H1 (cell line): ENCODE measurements around the gene OBP2B. TPM values are rescaled to one million over a fixed set of nuclear protein-coding genes. Genes with fewer than 3 reads are reported as not detected.

ENCODE experiments used
- CTCF ChIA-PET: fragments of 300-600 bp; sonication (Branson Sonifier 250); formaldehyde crosslinking; loops from one replicate; lab custom pipeline; 2021; ENCODE audit not compliant: partially characterized antibody; lab: Charles Lee
- POLR2A ChIA-PET: fragments of 300-600 bp; sonication (Branson Sonifier 250); formaldehyde crosslinking; loops from one replicate; lab custom pipeline; 2021; ENCODE audit warnings: inconsistent platforms; ENCODE audit not compliant: partially characterized antibody; lab: Charles Lee
- DNase-seq, 2 experiments: peaks; one replicate each; pipeline versions ENCODE4 v3.0.0 to v3.0.0-alpha.2; 2010 to 2022; ENCODE audit warnings: low spot score in 2 of 2, low read depth in 1 of 2, mixed read lengths in 1 of 2
- FAIRE-seq: peaks from 2 replicates; lab custom pipeline; 2011; peaks lifted over from hg19 to GRCh38; lab: Jason Lieb, UNC
- H2AFZ ChIP-seq: 2 replicates; pipeline ENCODE4 v1.8.1; 2012; ENCODE audit warnings: low read length, inconsistent platforms
- H2AK5ac ChIP-seq: 2 replicates; pipeline ENCODE4 v1.6.1; 2013; ENCODE audit warnings: low read depth, low read length
- H2BK120ac ChIP-seq: replicated peaks from 2 replicates; pipeline ENCODE3; 2013; ENCODE audit warnings: low read depth, low read length, inconsistent platforms
- H2BK12ac ChIP-seq: 2 replicates; pipeline ENCODE4 v1.6.1; 2013; ENCODE audit warnings: low read depth, low read length
- H2BK15ac ChIP-seq: 2 replicates; pipeline ENCODE4 v1.6.1; 2013; ENCODE audit warnings: low read length
- H2BK20ac ChIP-seq: 2 replicates; pipeline ENCODE4 v1.6.1; 2013; ENCODE audit warnings: low read length
- H2BK5ac ChIP-seq: 2 replicates; pipeline ENCODE4 v1.6.1; 2013; ENCODE audit warnings: low read depth, low read length
- H3K14ac ChIP-seq: 2 replicates; pipeline ENCODE4 v1.6.1; 2013; ENCODE audit warnings: inconsistent platforms; ENCODE audit not compliant: insufficient read length
- H3K18ac ChIP-seq: 2 replicates; pipeline ENCODE4 v1.6.1; 2013; ENCODE audit warnings: low read length; ENCODE audit errors: extremely low read depth
- H3K23ac ChIP-seq: 2 replicates; pipeline ENCODE4 v1.6.1; 2013; ENCODE audit warnings: inconsistent platforms; ENCODE audit not compliant: insufficient read length
- H3K23me2 ChIP-seq: 2 replicates; pipeline ENCODE4 v1.6.1; 2013; ENCODE audit warnings: low read depth, low read length
- H3K27ac ChIP-seq: 2 replicates; pipeline ENCODE4 v1.6.1; 2011; ENCODE audit warnings: low read depth, low read length, inconsistent platforms
- H3K27me3 ChIP-seq, 4 experiments: replicated peaks in 1 of 4; 1 replicate in 1 of 4; 2 replicates in 3 of 4; pipeline versions ENCODE4 v1.6.1 to v1.8.1; 2011 to 2013; ENCODE audit warnings: low read length in 3 of 4, mild to moderate bottlenecking in 3 of 4, inconsistent platforms in 2 of 4, mixed read lengths in 2 of 4, moderate library complexity in 1 of 4; ENCODE audit not compliant: control insufficient read depth in 3 of 4, insufficient read depth in 3 of 4; ENCODE audit errors: extremely low read depth in 1 of 4
- H3K36me3 ChIP-seq, 4 experiments: 2 replicates each; pipeline versions ENCODE4 v1.6.1 to v1.8.1; 2011 to 2013; ENCODE audit warnings: mild to moderate bottlenecking in 4 of 4, low read length in 3 of 4, moderate library complexity in 2 of 4, control low read depth in 1 of 4, inconsistent platforms in 1 of 4; ENCODE audit not compliant: insufficient read depth in 4 of 4, control insufficient read depth in 2 of 4
- H3K4ac ChIP-seq: replicated peaks from 2 replicates; pipeline ENCODE3; 2013; ENCODE audit warnings: low read length, low read depth, mixed read lengths, inconsistent platforms; ENCODE audit not compliant: insufficient read length
- H3K4me1 ChIP-seq, 4 experiments: replicated peaks in 1 of 4; 1 replicate in 1 of 4; 2 replicates in 3 of 4; pipeline versions ENCODE4 v1.6.1 to v1.8.1; 2011 to 2013; ENCODE audit warnings: low read length in 3 of 4, inconsistent platforms in 2 of 4, mixed read lengths in 1 of 4; ENCODE audit not compliant: insufficient read depth in 4 of 4, control insufficient read depth in 3 of 4
- H3K4me2 ChIP-seq, 2 experiments: 2 replicates each; pipeline versions ENCODE4 v1.6.1 to v1.8.1; 2011 to 2013; ENCODE audit warnings: low read depth in 2 of 2, low read length in 2 of 2, control low read depth in 1 of 2, inconsistent platforms in 1 of 2, mild to moderate bottlenecking in 1 of 2; ENCODE audit not compliant: insufficient read depth in 1 of 2
- H3K4me3 ChIP-seq, 4 experiments: fragments of 200-600, 300-600 bp in 1 of 4; sonication (generic), shearing (Covaris generic), sonication (Bioruptor Twin) in 1 of 4; 2 replicates each; pipeline versions ENCODE4 v1.5.1 to v1.8.1; 2011 to 2016; ENCODE audit warnings: low read length in 4 of 4, low read depth in 3 of 4, control low read depth in 2 of 4, inconsistent platforms in 2 of 4, mild to moderate bottlenecking in 2 of 4, mixed read lengths in 1 of 4, moderate library complexity in 1 of 4; ENCODE audit not compliant: insufficient read depth in 2 of 4; ENCODE audit errors: extremely low read depth in 1 of 4
- H3K56ac ChIP-seq: replicated peaks from 2 replicates; pipeline ENCODE3; 2013; ENCODE audit warnings: low read depth, mild to moderate bottlenecking, mixed read lengths, low read length, inconsistent platforms; ENCODE audit not compliant: insufficient read length
- H3K79me1 ChIP-seq: 2 replicates; pipeline ENCODE4 v1.6.1; 2013; ENCODE audit warnings: low read depth, low read length, control low read depth
- H3K79me2 ChIP-seq, 2 experiments: 2 replicates each; pipeline versions ENCODE4 v1.6.1 to v1.8.1; 2012 to 2013; ENCODE audit warnings: low read length in 2 of 2, mild to moderate bottlenecking in 2 of 2, inconsistent platforms in 1 of 2; ENCODE audit not compliant: insufficient read depth in 2 of 2, control insufficient read depth in 1 of 2
- H3K9ac ChIP-seq, 4 experiments: replicated peaks in 1 of 4; 1 replicate in 1 of 4; 2 replicates in 3 of 4; pipeline versions ENCODE4 v1.6.1 to v1.8.1; 2011 to 2013; ENCODE audit warnings: low read depth in 3 of 4, low read length in 3 of 4, control low read depth in 2 of 4, mild to moderate bottlenecking in 2 of 4, moderate library complexity in 2 of 4, inconsistent platforms in 1 of 4; ENCODE audit errors: extremely low read depth in 1 of 4
- H3K9me3 ChIP-seq, 2 experiments: 2 replicates each; pipeline versions ENCODE4 v1.6.1 to v1.8.1; 2012 to 2013; ENCODE audit warnings: mild to moderate bottlenecking in 2 of 2, moderate library complexity in 2 of 2, control low read depth in 1 of 2, inconsistent platforms in 1 of 2, low read depth in 1 of 2, low read length in 1 of 2, mixed read lengths in 1 of 2; ENCODE audit not compliant: insufficient read depth in 2 of 2
- H4K20me1 ChIP-seq, 2 experiments: replicated peaks in 1 of 2; 2 replicates each; pipeline versions ENCODE3 to v1.8.1; 2011 to 2013; ENCODE audit warnings: inconsistent platforms in 2 of 2, low read length in 2 of 2, mild to moderate bottlenecking in 1 of 2; ENCODE audit not compliant: insufficient read depth in 2 of 2, control insufficient read depth in 1 of 2
- H4K5ac ChIP-seq: 2 replicates; pipeline ENCODE4 v1.6.1; 2013; ENCODE audit warnings: low read length, low read depth, mixed read lengths, inconsistent platforms; ENCODE audit not compliant: insufficient read length
- H4K8ac ChIP-seq: 2 replicates; pipeline ENCODE4 v1.8.0; 2013; ENCODE audit warnings: mild to moderate bottlenecking, moderate library complexity, low read length, inconsistent platforms; ENCODE audit not compliant: insufficient read depth; ENCODE audit errors: extremely low read depth
- H4K91ac ChIP-seq: replicated peaks from 2 replicates; pipeline ENCODE3; 2013; ENCODE audit warnings: low read length, mixed read lengths, inconsistent platforms; ENCODE audit not compliant: insufficient read length
- ATF3 ChIP-seq: IDR thresholded peaks from 2 replicates; pipeline ENCODE4 v1.6.1; 2011; ENCODE audit warnings: low read depth, mild to moderate bottlenecking, low read length; ENCODE audit not compliant: insufficient read depth
- CHD1 ChIP-seq: IDR thresholded peaks from 2 replicates; pipeline ENCODE4 v1.6.1; 2012; ENCODE audit warnings: low read depth, low read length, improper control_type of control experiment
- EP300 ChIP-seq, 2 experiments: IDR thresholded peaks; 1 replicate in 1 of 2; 2 replicates in 1 of 2; pipeline ENCODE4 v1.6.1; 2011 to 2012; ENCODE audit warnings: low read depth in 2 of 2, low read length in 2 of 2, mild to moderate bottlenecking in 2 of 2, borderline replicate concordance in 1 of 2, inconsistent platforms in 1 of 2, moderate library complexity in 1 of 2
- KDM4A ChIP-seq: IDR thresholded peaks from one replicate; pipeline ENCODE4 v1.7.1; 2012; ENCODE audit warnings: low read depth, mild to moderate bottlenecking, moderate library complexity, low read length, inconsistent platforms; ENCODE audit not compliant: severe bottlenecking
- MAFK ChIP-seq: IDR thresholded peaks from 2 replicates; pipeline ENCODE4 v1.6.1; 2012; ENCODE audit warnings: low read depth, mild to moderate bottlenecking, improper control_type of control experiment, low read length
- NANOG ChIP-seq: IDR thresholded peaks from 2 replicates; pipeline ENCODE4 v1.6.1; 2011; ENCODE audit warnings: low read length, low read depth, mild to moderate bottlenecking, inconsistent platforms; ENCODE audit not compliant: insufficient read depth, poor library complexity, severe bottlenecking
- WGBS, 2 experiments: shearing (Covaris generic) in 1 of 2; methylation state at CpG; one replicate each; pipeline versions ENCODE4 v1.1.6 to v1.1.7; 2013 to 2015; ENCODE audit warnings: low lambda C conversion rate in 2 of 2, mixed read lengths in 2 of 2, inconsistent platforms in 1 of 2, low coverage in 1 of 2, missing lambda C conversion rate in 1 of 2; ENCODE audit not compliant: insufficient replicate concordance in 2 of 2, insufficient coverage in 1 of 2, insufficient read length in 1 of 2; ENCODE audit errors: extremely low coverage in 1 of 2, missing lambda C conversion rate in 1 of 2; 5-methylcytosine and 5-hydroxymethylcytosine counted together
- polyA plus RNA-seq, 7 experiments: library from polyadenylated mRNA; depleted of rRNA in 3 of 7; stranded (reverse) in 5 of 7; unstranded in 2 of 7; fragments of >200 nt in 5 of 7; fragments of 200-250 nt in 2 of 7; gene quantifications; 1 replicate in 5 of 7; 2 replicates in 1 of 7; 4 replicates in 1 of 7; pipeline versions ENCODE4 v1.2.1 to v1.2.3, GENCODE V29; 2011 to 2013; ENCODE audit warnings: missing spikeins in 2 of 7, mixed read lengths in 2 of 7
- total RNA-seq: library from RNA; stranded (reverse); fragmentation: NEBNext Ultra II Directional; extraction: Animal tissue kit (Norgen Biotek cat#: 25700); gene quantifications from 2 replicates; pipeline ENCODE4 v1.2.1, GENCODE V29; 2021
- TF ChIP-seq, protein P1 (sequence below), 3 experiments: IDR thresholded peaks; 1 replicate in 2 of 3; 2 replicates in 1 of 3; pipeline versions ENCODE4 v1.5.1 to v1.6.1; 2011; ENCODE audit warnings: low read length in 3 of 3, mild to moderate bottlenecking in 3 of 3, inconsistent platforms in 2 of 3, low read depth in 1 of 3, moderate library complexity in 1 of 3; ENCODE audit not compliant: insufficient read depth in 1 of 3; ENCODE audit errors: control extremely low read depth in 1 of 3
- TF ChIP-seq, protein P2 (sequence below): IDR thresholded peaks from 2 replicates; pipeline ENCODE4 v1.6.1; 2012; ENCODE audit warnings: inconsistent platforms

Gene OBP2B
- total and polyA plus RNA-seq, 2 of the 8 experiments (the other 6 are each of a cell fraction or from before 2014, with no cell fraction given): not detected

DNA sequence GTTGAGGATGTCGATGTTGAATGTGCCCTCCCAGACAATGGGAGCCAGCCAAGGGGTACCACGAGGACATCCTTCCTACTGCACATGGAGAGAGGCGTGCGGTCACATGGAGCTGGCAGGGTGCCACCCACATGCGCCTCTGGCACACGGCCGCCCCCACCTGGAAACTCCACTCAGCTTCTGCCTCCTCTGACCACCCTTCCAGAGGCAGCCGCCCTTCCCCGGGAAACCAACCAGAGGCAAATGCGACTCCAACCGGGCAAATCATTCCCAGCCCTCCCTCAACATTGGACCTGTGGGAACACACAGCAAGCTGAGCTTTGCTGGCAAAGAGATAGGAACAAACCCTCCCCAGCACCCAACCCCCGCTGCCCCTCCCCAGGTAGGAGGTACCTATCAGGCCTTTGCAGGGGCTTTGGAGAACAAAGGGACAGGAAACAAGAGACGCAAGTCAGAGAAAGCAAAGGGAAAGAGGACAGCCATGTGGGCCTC is 48.5 kb upstream of the OBP2B start:
- Histone ChIP-seq H3K4me1 (peaks cover 0 to 13% (median 4%) of the 10 kb centered on the region in 4 experiments; a peak in 6 of 7 replicates), H4K20me1 (no peaks in the 10 kb centered on the region), H3K4me3 (no peak overlapping the region), H2AFZ (peak overlapping the region; percentile 70; the same call in 1 of the 2 replicates), H3K79me2 (no peaks in the 10 kb centered on the region), H3K9ac (no peak overlapping the region), H3K27me3 (0 out of 7 replicates have a peak, but pooled peaks cover 0 to 4% (median 0%) of the 10 kb centered on the region in 4 experiments), H2BK120ac (no peak overlapping the region), H3K14ac (no peak overlapping the region), H3K36me3 (no peaks in the 10 kb centered on the region), H2BK12ac (peak overlapping the region; percentile 87; the same call in 1 of the 2 replicates), H3K23ac (no peak overlapping the region), H2BK15ac (no peak overlapping the region), H2BK5ac (no peak overlapping the region), H3K23me2 (peaks cover 8% of the 10 kb centered on the region; the same call in 1 of the 2 replicates), H3K18ac (no peak overlapping the region; the same call in none of the 2 replicates), H2AK5ac (no peak overlapping the region), H3K4ac (no peak overlapping the region), H3K27ac (no peak overlapping the region), H3K79me1 (no peaks in the 10 kb centered on the region), H3K9me3 (no peaks in the 10 kb centered on the region), H2BK20ac (no peak overlapping the region; the same call in 1 of the 2 replicates), H4K91ac (peak overlapping the region; percentile 44), H3K4me2 (no peak overlapping the region; a peak in 1 of 4 replicates), H4K5ac (no peak overlapping the region), H4K8ac (peak overlapping the region; percentile 12; the same call in 1 of the 2 replicates), H3K56ac (no peak overlapping the region)
- no peak for FAIRE-seq
- ChIA-PET POLR2A (no interaction called here), CTCF (interaction anchor here (0.6 to 3.2 kb wide), 7 partner anchors 13 to 72 kb away, joined by 3 to 8 read pairs (median 3); no protein-coding TSS in a partner anchor)
- WGBS, 2 experiments: 85% methylated on average over 12 of the region's 13 CpGs; no CpG with 5 or more reads in 1 of the 2 experiments
- DNase-seq: no peak
- TF ChIP-seq KDM4A (no peak), CHD1 (no peak), EP300 (IDR thresholded peaks at IDR 0.05; ENCODE audit: borderline replicate concordance in 1 of 2, low read depth in 2 of 2, low read length in 2 of 2) (no peak), NANOG (no peak), ATF3 (no peak), MAFK (no peak)
- TF ChIP-seq, protein P1, sequence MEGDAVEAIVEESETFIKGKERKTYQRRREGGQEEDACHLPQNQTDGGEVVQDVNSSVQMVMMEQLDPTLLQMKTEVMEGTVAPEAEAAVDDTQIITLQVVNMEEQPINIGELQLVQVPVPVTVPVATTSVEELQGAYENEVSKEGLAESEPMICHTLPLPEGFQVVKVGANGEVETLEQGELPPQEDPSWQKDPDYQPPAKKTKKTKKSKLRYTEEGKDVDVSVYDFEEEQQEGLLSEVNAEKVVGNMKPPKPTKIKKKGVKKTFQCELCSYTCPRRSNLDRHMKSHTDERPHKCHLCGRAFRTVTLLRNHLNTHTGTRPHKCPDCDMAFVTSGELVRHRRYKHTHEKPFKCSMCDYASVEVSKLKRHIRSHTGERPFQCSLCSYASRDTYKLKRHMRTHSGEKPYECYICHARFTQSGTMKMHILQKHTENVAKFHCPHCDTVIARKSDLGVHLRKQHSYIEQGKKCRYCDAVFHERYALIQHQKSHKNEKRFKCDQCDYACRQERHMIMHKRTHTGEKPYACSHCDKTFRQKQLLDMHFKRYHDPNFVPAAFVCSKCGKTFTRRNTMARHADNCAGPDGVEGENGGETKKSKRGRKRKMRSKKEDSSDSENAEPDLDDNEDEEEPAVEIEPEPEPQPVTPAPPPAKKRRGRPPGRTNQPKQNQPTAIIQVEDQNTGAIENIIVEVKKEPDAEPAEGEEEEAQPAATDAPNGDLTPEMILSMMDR (IDR thresholded peaks at IDR 0.05; ENCODE audit: control extremely low read depth in 1 of 3, insufficient read depth in 1 of 3, low read depth in 1 of 3, low read length in 3 of 3): no peak
- TF ChIP-seq, protein P2, sequence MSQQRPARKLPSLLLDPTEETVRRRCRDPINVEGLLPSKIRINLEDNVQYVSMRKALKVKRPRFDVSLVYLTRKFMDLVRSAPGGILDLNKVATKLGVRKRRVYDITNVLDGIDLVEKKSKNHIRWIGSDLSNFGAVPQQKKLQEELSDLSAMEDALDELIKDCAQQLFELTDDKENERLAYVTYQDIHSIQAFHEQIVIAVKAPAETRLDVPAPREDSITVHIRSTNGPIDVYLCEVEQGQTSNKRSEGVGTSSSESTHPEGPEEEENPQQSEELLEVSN: peak; percentile 35; the same call in 1 of the 2 replicates
